Heart left ventricle (tissue), 13 donors: ENCODE results near the gene PANK2.

ENCODE experiments used
- POLR2A ChIP-seq, 2 donors: fragments of 450-650 bp; IDR thresholded peaks; one replicate each; pipeline ENCODE4 v1.6.1; 2017; ENCODE audit warnings: antibody characterized with exemption in 2 of 2, mild to moderate bottlenecking in 2 of 2, moderate library complexity in 2 of 2
- TF ChIP-seq, protein P1 (sequence below), 12 donors: fragments of 200-600 bp; sonication (generic) in 4 of 12; IDR thresholded peaks; one replicate each; pipeline versions ENCODE4 v1.5.0 to v1.8.0; 2018 to 2022; ENCODE audit warnings: antibody characterized with exemption in 12 of 12, mild to moderate bottlenecking in 5 of 12
- donor health status: ischemic (EF 13 %, LVEDD 7.1; RV severe dilation, severe dysfunction).
- donor health status: DM: no; HTN: yes; CAD: no.
- donor health status: DM: no; HTN: no; CAD: no.
- donor health status: ischemic (EF 25% LVEDD 6.9; RV normal size, moderate dysfunction).
- donor health status: ischemic (EF 25% LVEDD 5.7; RV mildly dilated, moderate dysfunction).
- donor health status: ischemic (EF 35%, LVEDD 5.7; RV mildly dilated, moderate dysfunction).
- donor health status: nonischemic (EF 11% LVEDD 7.7; RV severe dilation, severe dysfunction).
- donor health status: DM: yes; HTN: yes; CAD: no.
- donor health status: PGD.
- donor health status: ischemic (EF 29% LVEDD 5.4; RV normal size, mild dysfunction).
- donor health status: nonischemic (EF 23%, LVEDD 6.1; RV moderate dilation, normal function).

DNA sequence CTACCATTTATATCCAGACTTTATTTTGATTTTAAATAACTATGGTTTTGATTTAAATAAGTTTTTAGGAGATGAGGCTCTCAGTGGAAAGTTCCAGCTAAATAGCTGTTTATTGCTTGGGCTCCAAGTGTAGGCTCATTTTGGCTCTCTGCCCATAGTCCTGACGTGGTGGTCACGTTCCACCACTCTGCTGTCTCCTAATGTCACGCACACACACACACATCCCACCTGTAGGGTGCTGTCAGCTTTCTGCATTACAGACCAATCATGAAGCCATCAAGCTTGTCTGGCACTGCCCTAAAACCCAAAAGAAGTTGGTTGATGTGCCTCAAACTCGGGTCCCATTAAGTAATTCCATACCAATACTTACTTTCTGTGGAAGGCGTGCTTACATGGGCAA is 45.4 kb downstream of the PANK2 start:
- TF ChIP-seq, protein P1, sequence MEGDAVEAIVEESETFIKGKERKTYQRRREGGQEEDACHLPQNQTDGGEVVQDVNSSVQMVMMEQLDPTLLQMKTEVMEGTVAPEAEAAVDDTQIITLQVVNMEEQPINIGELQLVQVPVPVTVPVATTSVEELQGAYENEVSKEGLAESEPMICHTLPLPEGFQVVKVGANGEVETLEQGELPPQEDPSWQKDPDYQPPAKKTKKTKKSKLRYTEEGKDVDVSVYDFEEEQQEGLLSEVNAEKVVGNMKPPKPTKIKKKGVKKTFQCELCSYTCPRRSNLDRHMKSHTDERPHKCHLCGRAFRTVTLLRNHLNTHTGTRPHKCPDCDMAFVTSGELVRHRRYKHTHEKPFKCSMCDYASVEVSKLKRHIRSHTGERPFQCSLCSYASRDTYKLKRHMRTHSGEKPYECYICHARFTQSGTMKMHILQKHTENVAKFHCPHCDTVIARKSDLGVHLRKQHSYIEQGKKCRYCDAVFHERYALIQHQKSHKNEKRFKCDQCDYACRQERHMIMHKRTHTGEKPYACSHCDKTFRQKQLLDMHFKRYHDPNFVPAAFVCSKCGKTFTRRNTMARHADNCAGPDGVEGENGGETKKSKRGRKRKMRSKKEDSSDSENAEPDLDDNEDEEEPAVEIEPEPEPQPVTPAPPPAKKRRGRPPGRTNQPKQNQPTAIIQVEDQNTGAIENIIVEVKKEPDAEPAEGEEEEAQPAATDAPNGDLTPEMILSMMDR (IDR thresholded peaks at IDR 0.05), result no peak
- TF ChIP-seq POLR2A (IDR thresholded peaks at IDR 0.05), result no peak
